NCI-H128 (cell line): ENCODE data around the gene FOXF1.

Experiments
- DNase-seq: peaks from one replicate; lab custom pipeline; 2025; ENCODE audit not compliant: unreplicated experiment; lab: John Stamatoyannopoulos, UW

FOXF1 gene

GRCh38 chr16:86531641-86532525, 21.6 kb downstream of the FOXF1 start:
- DNase-seq = no peak

DNA sequence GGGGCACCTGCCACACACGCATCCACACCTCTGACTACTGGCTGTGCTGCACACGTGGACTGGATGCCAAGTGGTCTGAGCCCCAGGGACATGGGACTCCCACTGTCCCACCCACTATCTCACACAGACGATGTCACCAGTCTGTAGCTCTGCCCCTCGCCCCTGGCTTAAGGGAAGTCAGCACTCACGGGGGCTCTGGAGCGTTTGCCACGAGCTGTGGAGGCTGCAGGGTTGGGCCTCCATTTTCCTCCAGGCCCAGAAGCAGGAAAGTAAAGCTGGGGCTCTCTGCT, 22.1 kb downstream of the FOXF1 start:
- DNase-seq = no peak

DNA sequence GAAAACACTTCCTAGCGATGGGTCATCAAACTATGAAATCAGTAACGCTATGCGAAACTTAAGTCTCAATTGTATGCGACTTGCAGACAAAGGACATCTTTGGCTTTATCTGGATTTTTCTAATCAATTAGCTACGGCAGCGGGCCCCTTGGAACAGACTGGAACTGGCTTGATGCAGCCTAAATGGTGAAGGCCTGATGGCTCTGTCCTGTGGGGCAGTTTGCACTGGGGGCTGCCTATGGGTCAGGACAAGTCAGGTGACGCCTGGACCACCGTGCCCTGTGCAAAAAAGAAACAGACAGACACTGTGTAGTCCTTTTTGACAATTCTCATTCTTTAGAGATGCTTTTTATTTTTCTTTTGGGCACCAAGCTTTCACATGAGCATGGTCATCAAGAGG, 22.7 kb downstream of the FOXF1 start:
- DNase-seq = no peak

- no peak for DNase-seq
Measured at GRCh38 chr16:86533767-86534351, 23.5 kb downstream of the FOXF1 start.

- no peak for DNase-seq
Measured at GRCh38 chr16:86534779-86535615, 24.7 kb downstream of the FOXF1 start.

- no peak for DNase-seq
Measured at GRCh38 chr16:86536621-86537020, 26.3 kb downstream of the FOXF1 start.

DNA sequence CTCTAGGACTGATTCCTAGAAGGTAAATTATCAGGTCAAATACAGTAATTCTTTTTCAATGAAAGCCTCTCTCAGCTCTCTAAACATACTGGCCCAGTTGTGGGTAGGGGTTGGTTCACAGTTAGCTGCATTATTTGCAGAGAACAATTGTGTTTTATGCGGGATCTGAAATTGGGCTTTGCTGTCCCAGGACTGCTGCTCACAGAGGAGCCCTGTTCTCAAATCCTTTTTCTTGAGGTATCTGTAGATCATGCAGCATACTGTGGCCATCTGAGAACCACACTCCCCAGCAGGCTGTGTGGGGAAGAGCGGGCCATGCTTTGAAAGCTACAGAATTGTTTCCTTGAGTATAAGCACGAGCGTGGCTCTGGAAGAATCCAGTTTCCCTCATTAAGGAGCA, 27.2 kb downstream of the FOXF1 start:
- DNase-seq = no peak

GRCh38 chr16:86538196-86538780, 28.0 kb downstream of the FOXF1 start:
- no peak for DNase-seq

GRCh38 chr16:86540894-86541293, 30.6 kb downstream of the FOXF1 start:
- no peak for DNase-seq

- DNase-seq = no peak
Measured at GRCh38 chr16:86541560-86541959, 31.2 kb downstream of the FOXF1 start.

DNA sequence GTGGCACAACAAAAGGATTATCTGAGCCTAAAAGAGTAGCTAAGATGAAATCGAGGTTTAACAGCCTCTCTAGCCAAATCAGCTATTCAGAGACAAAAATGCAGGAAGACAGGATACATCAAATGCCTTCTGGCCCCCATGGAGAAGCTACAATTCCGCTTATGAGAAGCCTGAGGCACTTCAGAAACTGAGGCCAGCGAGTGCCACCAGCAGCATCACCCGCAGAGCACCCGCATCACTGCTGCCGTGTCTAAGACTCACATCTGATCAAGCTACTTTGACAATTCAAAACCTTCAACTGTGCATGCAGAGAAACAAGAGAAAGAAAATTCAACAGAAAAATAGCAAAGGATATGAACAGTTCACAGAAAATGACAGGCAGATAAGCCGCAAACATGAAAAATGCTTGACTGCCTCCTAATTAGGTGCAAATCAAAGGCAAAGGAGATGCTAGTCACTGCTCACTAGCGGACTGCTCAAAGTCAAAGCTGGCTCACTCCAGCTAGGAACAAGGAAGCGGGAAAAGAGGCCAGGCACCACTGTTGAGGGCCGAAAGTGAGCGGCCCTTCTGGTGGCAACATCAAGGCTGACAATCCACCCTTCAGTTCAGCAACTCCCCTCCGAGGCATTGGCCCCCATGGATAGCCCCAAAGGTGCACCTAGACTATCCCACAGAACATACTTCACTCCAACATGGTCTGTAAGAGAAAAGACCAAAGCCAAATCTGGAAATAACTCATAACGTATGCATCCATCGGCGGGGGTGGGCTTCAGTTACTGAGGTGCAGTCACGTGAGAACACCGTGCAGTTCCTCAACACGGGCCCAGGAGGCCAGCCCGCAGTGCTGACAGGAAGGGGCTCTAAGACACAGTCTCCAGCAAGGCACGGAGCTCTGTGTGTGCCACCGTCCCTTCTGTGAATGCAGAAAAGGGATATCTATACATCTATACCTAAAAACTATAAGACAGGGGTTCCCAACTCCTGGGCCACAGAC, 32.7 kb downstream of the FOXF1 start:
- DNase-seq = no peak

DNA sequence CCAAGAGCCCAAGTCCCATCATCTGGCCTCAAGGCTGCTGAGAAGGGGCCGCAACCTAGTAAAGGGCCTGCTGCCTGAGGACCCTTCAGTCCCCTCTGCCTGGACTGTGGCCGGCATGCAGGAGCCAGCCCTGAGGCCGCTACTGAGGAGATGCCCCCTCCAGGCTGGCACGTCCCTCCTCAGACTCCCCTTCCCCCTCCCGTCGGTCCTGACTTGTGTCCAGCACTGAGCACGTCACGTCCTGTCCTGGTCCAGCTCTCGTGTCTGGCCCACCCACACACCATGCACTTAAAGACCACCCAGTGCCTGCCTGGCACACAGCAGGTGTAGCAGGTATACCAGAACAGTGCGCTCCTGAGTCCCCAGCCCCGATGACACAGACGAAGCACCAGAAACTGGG, 35.2 kb downstream of the FOXF1 start:
- no peak for DNase-seq

GRCh38 chr16:86545954-86546637, 35.8 kb downstream of the FOXF1 start:
- DNase-seq = no peak

- no peak for DNase-seq
Measured at GRCh38 chr16:86546638-86547013, 36.3 kb downstream of the FOXF1 start.

DNA sequence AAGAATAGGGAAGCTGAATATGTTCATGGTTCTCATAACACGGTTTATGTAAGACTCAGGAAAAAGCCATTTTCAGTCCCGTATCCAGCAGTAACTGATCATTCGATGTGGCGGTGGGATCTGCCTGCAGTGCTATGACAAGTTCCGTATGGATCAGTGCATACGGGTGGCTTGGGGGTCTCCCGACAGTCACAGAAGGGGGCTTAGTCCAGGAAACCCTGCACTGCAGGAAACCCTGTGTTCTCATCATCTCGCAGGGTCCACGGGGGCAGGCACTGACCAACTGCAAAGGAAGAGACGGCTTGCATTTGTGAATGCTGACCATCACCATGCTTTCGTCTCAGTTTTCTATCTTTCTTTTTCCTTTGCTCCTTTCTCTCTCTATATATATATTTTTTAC, 37.0 kb downstream of the FOXF1 start:
- DNase-seq = no peak

- no peak for DNase-seq
Measured at GRCh38 chr16:86549076-86549892, 39.0 kb downstream of the FOXF1 start.

DNA sequence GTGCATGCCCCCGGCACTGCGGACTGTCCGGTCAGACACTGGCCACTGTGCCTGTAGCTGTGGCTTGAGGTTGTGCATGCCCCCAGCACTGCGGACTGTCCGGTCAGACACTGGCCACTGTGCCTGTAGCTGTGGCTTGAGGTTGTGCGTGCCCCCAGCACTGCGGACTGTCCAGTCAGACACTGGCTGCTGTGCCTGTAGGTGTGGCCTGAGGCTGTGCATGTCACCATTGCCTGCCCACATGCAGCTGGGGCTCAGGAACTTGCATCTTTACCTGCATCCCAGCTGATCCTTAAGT, 39.5 kb downstream of the FOXF1 start:
- DNase-seq = no peak

DNA sequence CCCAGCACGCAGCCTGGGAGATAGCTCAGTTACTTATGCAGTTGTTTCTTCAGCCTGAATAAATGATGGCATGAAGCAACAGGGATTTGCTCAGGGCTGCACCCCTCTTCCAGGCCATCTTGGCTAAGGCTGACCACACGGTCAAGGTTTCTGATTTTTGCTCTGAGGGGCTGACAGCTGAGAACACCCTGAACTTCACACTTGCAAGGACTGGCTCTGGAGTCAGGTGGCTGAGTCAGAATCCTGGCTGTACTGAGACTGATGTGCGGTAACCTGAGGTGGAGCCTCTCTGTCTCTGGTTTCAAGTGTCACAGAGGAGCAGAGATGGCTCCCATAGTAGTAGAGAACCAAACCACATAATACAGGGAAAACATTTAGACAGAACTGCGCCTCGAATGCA, 40.0 kb downstream of the FOXF1 start:
- DNase-seq = no peak

GRCh38 chr16:86553356-86553755, 43.0 kb downstream of the FOXF1 start:
- no peak for DNase-seq
